DMS79 treated with DMSO at 0.1 percent for 48 hours (cell line): Measurements from ENCODE around the gene SUV39H2.
"Not testable (repeated sequence)": the region's sequence is repeated elsewhere in the genome, so short reads cannot be mapped to it uniquely, and the experiment has no call there.

Experiments used
- DNase-seq: peaks from one replicate; lab custom pipeline; 2025; lab: John Stamatoyannopoulos, UW

Gene SUV39H2

GRCh38 chr10:14876764-14877163 is 1.9 kb upstream of the SUV39H2 start:
- DNase-seq: no peak

- DNase-seq: no peak
These were observed 660 bp downstream of the SUV39H2 start for GRCh38 chr10:14879124-14879927.

- DNase-seq: no peak
These were observed 1.2 kb downstream of the SUV39H2 start for GRCh38 chr10:14879928-14880193.

- DNase-seq: no peak
These were observed 1.6 kb downstream of the SUV39H2 start for GRCh38 chr10:14880229-14880628.

GRCh38 chr10:14884082-14884481 is 5.4 kb downstream of the SUV39H2 start:
- DNase-seq: no peak

- DNase-seq: no peak
These were observed 10.7 kb downstream of the SUV39H2 start for GRCh38 chr10:14889318-14889717.

- no peak for DNase-seq
These were observed 12.5 kb downstream of the SUV39H2 start for GRCh38 chr10:14891151-14891550.

- DNase-seq: no peak
These were observed 25.7 kb downstream of the SUV39H2 start for GRCh38 chr10:14904316-14904732.

- no peak for DNase-seq
These were observed 26.2 kb downstream of the SUV39H2 start for GRCh38 chr10:14904864-14905263.

GRCh38 chr10:14905890-14906289 is 27.2 kb downstream of the SUV39H2 start:
- DNase-seq: no peak

- no peak for DNase-seq
These were observed 28.1 kb downstream of the SUV39H2 start for GRCh38 chr10:14906765-14907164.

GRCh38 chr10:14907591-14907990 is 28.9 kb downstream of the SUV39H2 start:
- not testable (repeated sequence) for DNase-seq

- DNase-seq: no peak
These were observed 30.4 kb downstream of the SUV39H2 start for GRCh38 chr10:14909101-14909500.

GRCh38 chr10:14910953-14911352 is 32.3 kb downstream of the SUV39H2 start:
- no peak for DNase-seq

GRCh38 chr10:14911801-14912200 is 33.1 kb downstream of the SUV39H2 start:
- DNase-seq: no peak

- no peak for DNase-seq
These were observed 37.9 kb downstream of the SUV39H2 start for GRCh38 chr10:14916600-14916999.

- DNase-seq: no peak
These were observed 39.2 kb downstream of the SUV39H2 start for GRCh38 chr10:14917827-14918226.

GRCh38 chr10:14918964-14919363 is 40.3 kb downstream of the SUV39H2 start:
- DNase-seq: no peak

GRCh38 chr10:14924013-14924412 is 45.3 kb downstream of the SUV39H2 start:
- DNase-seq: no peak

GRCh38 chr10:14925268-14925667 is 46.6 kb downstream of the SUV39H2 start:
- DNase-seq: no peak

- no peak for DNase-seq
These were observed 47.4 kb downstream of the SUV39H2 start for GRCh38 chr10:14926061-14926470.

GRCh38 chr10:14926722-14927416 is 48.2 kb downstream of the SUV39H2 start:
- no peak for DNase-seq

GRCh38 chr10:14930610-14931009 is 51.9 kb downstream of the SUV39H2 start:
- DNase-seq: no peak

GRCh38 chr10:14936584-14936983 is 57.9 kb downstream of the SUV39H2 start:
- DNase-seq: no peak
